ENCODE measurements around the gene RPUSD1.

DNA sequence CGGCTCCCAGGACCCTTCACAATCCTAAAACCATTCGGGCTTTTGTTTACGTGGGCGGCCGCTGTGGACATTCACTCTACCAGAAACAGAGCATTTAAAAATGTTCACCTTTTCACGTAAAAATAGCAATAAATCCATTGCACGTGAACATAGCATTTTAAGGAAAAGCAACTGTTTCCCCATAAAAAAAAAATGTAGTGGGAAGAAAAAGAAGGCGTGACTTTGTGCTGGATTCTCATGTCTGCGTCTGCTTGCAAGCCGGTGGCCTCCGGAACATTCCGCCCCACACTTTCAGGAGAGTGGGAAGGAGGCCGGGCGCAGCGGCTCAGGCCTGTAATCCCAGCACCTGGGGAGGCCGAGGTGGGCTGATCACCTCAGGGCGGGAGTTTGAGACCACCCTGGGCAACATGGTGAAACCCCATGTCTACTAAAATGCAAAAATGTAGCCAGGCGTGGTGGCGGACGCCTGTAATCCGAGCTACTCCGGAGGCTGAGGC lies 25.8 kb upstream of the RPUSD1 start:
- no peak for TF ChIP-seq CTCF (IDR thresholded peaks at IDR 0.05; ENCODE audit: insufficient read depth, low read length, poor library complexity, severe bottlenecking)
- TF ChIP-seq EZH2phosphoT487 (conservative IDR thresholded peaks at IDR 0.05; ENCODE audit: low read length): no peak
